ENCODE results near the gene ART1.

The ART1 gene

GRCh38 chr11:3700410-3700809 is 55.5 kb downstream of the ART1 start:
- TF ChIP-seq, protein P1, sequence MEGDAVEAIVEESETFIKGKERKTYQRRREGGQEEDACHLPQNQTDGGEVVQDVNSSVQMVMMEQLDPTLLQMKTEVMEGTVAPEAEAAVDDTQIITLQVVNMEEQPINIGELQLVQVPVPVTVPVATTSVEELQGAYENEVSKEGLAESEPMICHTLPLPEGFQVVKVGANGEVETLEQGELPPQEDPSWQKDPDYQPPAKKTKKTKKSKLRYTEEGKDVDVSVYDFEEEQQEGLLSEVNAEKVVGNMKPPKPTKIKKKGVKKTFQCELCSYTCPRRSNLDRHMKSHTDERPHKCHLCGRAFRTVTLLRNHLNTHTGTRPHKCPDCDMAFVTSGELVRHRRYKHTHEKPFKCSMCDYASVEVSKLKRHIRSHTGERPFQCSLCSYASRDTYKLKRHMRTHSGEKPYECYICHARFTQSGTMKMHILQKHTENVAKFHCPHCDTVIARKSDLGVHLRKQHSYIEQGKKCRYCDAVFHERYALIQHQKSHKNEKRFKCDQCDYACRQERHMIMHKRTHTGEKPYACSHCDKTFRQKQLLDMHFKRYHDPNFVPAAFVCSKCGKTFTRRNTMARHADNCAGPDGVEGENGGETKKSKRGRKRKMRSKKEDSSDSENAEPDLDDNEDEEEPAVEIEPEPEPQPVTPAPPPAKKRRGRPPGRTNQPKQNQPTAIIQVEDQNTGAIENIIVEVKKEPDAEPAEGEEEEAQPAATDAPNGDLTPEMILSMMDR (IDR thresholded peaks at IDR 0.05; ENCODE audit: low read depth, low read length, missing control alignments) = no peak

DNA sequence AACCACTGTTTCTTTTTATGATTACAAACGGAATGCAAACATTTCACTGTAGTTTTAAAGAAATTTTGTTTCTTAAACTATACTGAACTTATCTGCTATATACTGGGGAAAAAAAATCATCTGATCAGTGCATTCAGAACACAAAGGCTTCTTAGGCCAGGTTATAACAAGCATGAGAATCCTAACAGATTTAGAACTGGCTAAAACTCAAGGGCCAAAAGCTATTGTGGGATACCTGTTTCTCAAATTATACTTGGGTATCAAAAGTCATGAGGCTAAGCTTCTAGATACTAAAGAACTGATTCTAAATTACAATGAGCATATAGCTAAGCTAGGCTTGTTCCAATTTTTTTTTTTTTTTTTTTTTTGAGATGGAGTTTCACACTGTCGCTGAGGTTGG is 56.0 kb downstream of the ART1 start:
- H3K4me3 ChIP-seq (ENCODE audit: low read depth, low read length) = no peak overlapping the region
- no peak for DNase-seq (ENCODE audit: low read depth)
- TF ChIP-seq, protein P1 (IDR thresholded peaks at IDR 0.05; ENCODE audit: low read depth, low read length, missing control alignments) = no peak

More at GRCh38 chr11:3700410-3700809, 55.5 kb downstream of the ART1 start:
- no peak for DNase-seq (ENCODE audit: low read depth)
- H3K4me3 ChIP-seq (ENCODE audit: low read depth, low read length) = no peak overlapping the region

GRCh38 chr11:3703383-3703782 is 58.5 kb downstream of the ART1 start:
- no peak overlapping the region for H3K4me3 ChIP-seq (ENCODE audit: low read depth, low read length)
- no peak for DNase-seq (ENCODE audit: low read depth)
- TF ChIP-seq, protein P1 (IDR thresholded peaks at IDR 0.05; ENCODE audit: low read depth, low read length, missing control alignments) = no peak

DNA sequence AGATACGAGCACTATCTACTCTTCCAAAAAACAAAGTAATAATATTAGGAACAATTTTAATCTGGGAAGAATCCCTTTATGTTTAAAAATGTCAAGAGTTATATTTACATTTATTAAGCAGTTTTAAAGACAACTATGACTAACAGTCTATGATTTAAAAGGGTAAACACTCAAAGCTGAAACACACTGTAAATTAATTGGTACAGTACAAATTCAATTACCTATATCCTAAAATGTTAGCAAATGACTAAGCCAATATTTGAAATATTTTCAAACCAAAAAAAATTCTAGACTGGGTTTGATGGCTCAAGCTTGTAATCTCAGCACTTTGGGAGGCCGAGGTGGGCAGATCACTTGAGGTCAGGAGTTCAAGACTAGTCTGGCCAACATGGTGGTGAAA is 62.2 kb downstream of the ART1 start:
- H3K4me3 ChIP-seq (ENCODE audit: low read depth, low read length) = no peak overlapping the region
- TF ChIP-seq, protein P1 (IDR thresholded peaks at IDR 0.05; ENCODE audit: low read depth, low read length, missing control alignments) = no peak
- no peak for DNase-seq (ENCODE audit: low read depth)

GRCh38 chr11:3709977-3710376 is 65.0 kb downstream of the ART1 start:
- no peak for DNase-seq (ENCODE audit: low read depth)
- no peak overlapping the region for H3K4me3 ChIP-seq (ENCODE audit: low read depth, low read length)
- TF ChIP-seq, protein P1 (IDR thresholded peaks at IDR 0.05; ENCODE audit: low read depth, low read length, missing control alignments) = no peak

GRCh38 chr11:3710485-3711259 is 65.7 kb downstream of the ART1 start:
- no peak for DNase-seq (ENCODE audit: low read depth)
- no peak overlapping the region for H3K4me3 ChIP-seq (ENCODE audit: low read depth, low read length)
- TF ChIP-seq, protein P1 (IDR thresholded peaks at IDR 0.05; ENCODE audit: low read depth, low read length, missing control alignments) = no peak

- H3K4me3 ChIP-seq (ENCODE audit: low read depth, low read length) = no peak overlapping the region
- DNase-seq (ENCODE audit: low read depth) = no peak
- TF ChIP-seq, protein P1 (IDR thresholded peaks at IDR 0.05; ENCODE audit: low read depth, low read length, missing control alignments) = no peak
These were observed 67.3 kb downstream of the ART1 start for GRCh38 chr11:3712274-3712673.

Data from GM12864 (cell line).